Measurements from ENCODE around the gene FBL. TPM values are rescaled to one million over a fixed set of nuclear protein-coding genes. Genes with fewer than 3 reads are reported as not detected.
"Not testable (repeated sequence)": the region's sequence is repeated elsewhere in the genome, so short reads cannot be mapped to it uniquely, and the experiment has no call there.

Gene FBL
- total RNA-seq, 2 donors from 2014 or later = 52.7 to 103 TPM

DNA sequence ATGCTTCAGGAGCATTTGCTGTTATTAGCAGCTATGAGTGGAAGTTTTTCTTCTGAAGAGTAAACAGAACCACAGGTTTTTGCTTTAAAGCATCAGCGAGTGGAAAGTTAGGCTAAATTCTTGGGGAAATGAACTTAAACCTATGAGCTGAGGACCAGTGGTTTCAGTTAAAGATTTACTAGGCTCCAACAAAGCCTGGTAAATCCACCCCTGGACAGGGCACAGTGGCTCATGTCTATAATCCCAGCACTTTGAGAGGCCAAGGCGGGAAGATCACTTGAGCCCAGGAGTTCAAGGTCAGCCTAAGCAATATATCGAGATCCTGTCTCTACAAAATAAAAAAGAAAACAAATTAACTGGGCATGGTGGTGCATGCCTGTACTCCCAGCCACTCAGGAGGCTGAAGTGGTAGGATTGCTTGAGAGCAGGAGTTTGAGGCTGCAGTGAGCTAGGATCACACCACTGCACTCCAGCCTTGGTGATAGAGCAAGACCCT lies 41.3 kb upstream of the FBL start:
- not testable (repeated sequence) for ATAC-seq (ENCODE audit: insufficient number of reproducible peaks, low FRiP score, low read depth); H3K27me3 ChIP-seq (replicated peaks; ENCODE audit: insufficient read depth); DNase-seq (ENCODE audit: low spot score); H3K9me3 ChIP-seq; H3K4me1 ChIP-seq (ENCODE audit: control insufficient read depth in 1 of 2, low read depth in 2 of 2); H3K27ac ChIP-seq; H3K36me3 ChIP-seq; H3K4me3 ChIP-seq

DNA sequence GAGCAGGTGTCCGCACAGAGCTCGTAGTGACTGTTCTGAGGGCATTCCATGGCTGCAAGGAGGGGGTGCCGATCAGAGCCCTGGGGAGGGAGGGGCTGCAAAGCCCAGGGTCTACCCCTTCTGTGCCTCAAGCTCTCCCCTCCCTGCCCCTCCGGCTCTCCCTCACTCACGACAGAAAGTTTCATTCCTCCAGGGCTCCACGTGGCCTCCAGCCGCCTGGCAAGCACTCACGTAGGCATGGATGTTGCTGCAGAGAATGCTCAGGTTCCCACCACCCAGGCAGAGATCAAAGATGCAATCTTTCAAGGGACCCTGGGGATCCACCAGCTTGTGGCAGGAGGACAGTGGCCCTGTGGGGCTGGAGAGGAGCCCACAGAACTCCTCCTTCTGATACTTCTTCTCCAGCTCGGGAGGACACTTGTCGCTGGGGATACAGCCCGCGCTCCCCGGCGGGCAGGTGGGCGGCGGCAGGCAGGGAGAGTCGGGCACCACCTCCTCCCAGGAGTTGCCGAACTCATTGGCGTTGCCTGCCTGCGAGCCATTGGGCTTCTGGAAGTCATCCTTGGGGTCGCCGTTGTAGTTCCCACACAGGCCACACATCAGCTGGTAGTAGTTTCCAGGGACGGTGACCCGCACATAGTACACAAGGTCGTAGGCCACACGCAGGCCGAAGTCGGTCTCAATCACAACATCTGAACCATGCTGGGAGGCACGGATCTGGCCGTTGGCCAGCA lies 39.8 kb upstream of the FBL start:
- not testable (repeated sequence) for H3K27me3 ChIP-seq (replicated peaks; ENCODE audit: insufficient read depth); DNase-seq (ENCODE audit: low spot score); H3K9me3 ChIP-seq; H3K36me3 ChIP-seq; ATAC-seq (ENCODE audit: insufficient number of reproducible peaks, low FRiP score, low read depth); H3K4me3 ChIP-seq; H3K4me1 ChIP-seq (ENCODE audit: control insufficient read depth in 1 of 2, low read depth in 2 of 2); H3K27ac ChIP-seq

DNA sequence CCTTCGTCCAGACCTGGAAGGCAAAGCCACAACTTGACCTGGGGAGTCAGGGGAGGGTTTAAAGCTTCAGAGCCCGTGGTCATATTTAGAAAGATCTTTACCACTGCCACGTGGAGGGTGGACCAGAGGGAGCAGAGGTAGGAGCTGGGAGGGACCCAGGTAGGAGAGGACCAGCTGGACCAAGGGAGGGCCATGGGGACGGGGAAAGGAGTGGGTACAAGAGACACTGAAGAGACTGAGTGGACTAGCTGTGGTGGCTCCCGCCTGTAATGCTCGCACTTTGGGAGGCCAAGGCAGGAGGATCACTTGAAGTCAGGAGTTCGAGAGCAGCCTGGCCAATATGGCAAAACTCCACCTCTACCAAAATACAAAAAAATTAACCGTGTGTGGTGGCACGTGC lies 38.5 kb upstream of the FBL start:
- not testable (repeated sequence) for ATAC-seq (ENCODE audit: insufficient number of reproducible peaks, low FRiP score, low read depth)

DNA sequence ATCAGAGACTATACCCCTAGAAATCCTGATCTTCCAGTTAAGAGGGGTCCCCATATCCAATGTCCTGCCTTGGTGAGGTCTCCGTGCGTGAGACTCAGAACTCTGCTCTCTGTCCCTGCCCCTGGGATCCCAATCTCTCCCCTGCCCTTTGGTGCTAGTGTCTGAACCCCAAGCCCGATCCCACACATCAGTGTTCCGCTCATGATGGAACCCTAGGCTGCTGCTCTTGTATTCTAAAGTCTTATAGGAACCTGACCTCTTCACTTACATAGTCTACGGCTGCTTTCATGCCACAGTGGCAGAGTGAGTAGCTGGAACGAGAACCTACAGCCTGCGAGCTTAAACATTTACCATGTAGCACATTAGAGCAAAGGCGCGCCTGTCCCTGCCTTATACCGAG lies 36.5 kb upstream of the FBL start:
- not testable (repeated sequence) for DNase-seq (ENCODE audit: low spot score); H3K9me3 ChIP-seq; H3K4me3 ChIP-seq; H3K27ac ChIP-seq; ATAC-seq (ENCODE audit: insufficient number of reproducible peaks, low FRiP score, low read depth); H3K4me1 ChIP-seq (ENCODE audit: control insufficient read depth in 1 of 2, low read depth in 2 of 2); H3K36me3 ChIP-seq; H3K27me3 ChIP-seq (replicated peaks; ENCODE audit: insufficient read depth)

More for the DNA sequence above, 38.5 kb upstream of the FBL start:
- not testable (repeated sequence) for H3K27me3 ChIP-seq (replicated peaks; ENCODE audit: insufficient read depth); H3K9me3 ChIP-seq; H3K27ac ChIP-seq; H3K4me3 ChIP-seq; H3K4me1 ChIP-seq (ENCODE audit: control insufficient read depth in 1 of 2, low read depth in 2 of 2); DNase-seq (ENCODE audit: low spot score); H3K36me3 ChIP-seq

GRCh38 chr19:39881495-39882110 lies 35.4 kb upstream of the FBL start:
- not testable (repeated sequence) for H3K4me1 ChIP-seq (ENCODE audit: control insufficient read depth in 1 of 2, low read depth in 2 of 2); H3K27ac ChIP-seq; H3K36me3 ChIP-seq; ATAC-seq (ENCODE audit: insufficient number of reproducible peaks, low FRiP score, low read depth); H3K9me3 ChIP-seq; H3K4me3 ChIP-seq; DNase-seq (ENCODE audit: low spot score); H3K27me3 ChIP-seq (replicated peaks; ENCODE audit: insufficient read depth)

DNA sequence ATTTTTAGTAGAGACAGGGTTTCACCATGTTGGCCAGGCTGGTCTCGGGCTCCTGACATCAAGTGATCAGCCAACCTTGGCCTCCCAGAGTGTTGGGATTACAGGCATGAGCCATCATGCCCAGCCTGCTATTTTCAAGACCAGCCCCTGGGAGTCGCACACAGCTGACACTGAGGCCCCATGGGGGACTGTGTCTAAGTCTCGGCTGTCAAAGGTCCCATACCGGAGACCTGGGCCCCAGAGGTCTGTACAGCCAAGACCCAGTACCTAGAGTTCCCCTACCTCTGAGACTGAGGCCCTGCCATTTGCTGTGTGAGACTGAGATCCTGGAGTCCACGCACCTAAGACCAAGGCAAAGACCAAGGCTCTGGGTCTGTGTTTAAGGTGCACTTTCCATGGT lies 34.1 kb upstream of the FBL start:
- not testable (repeated sequence) for H3K27me3 ChIP-seq (replicated peaks; ENCODE audit: insufficient read depth)

DNA sequence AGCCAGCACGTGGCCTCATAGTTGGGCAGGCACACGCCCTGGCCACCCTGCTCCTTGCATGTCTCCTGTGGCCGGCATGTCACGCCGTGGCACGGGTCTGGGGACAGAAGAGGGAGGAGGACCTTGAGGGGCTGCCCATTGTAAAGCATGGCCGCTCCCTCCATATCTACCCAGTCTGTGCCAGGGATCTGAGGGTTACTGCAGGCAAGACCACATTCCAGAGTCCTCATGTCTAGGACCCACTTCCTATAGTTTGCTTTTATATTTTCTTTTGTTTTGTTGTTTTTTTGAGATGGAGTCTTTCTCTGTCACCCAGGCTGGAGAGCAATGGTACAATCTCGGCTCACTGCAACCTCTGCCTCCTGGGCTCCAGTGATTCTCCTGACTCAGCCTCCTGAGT lies 33.6 kb upstream of the FBL start:
- H3K4me3 ChIP-seq; H3K36me3 ChIP-seq; H3K9me3 ChIP-seq; DNase-seq (ENCODE audit: low spot score); H3K27me3 ChIP-seq (replicated peaks; ENCODE audit: insufficient read depth); ATAC-seq (ENCODE audit: insufficient number of reproducible peaks, low FRiP score, low read depth); H3K4me1 ChIP-seq (ENCODE audit: control insufficient read depth in 1 of 2, low read depth in 2 of 2); H3K27ac ChIP-seq: not testable (repeated sequence)

More for the DNA sequence above, 34.1 kb upstream of the FBL start:
- H3K4me3 ChIP-seq; H3K27ac ChIP-seq; DNase-seq (ENCODE audit: low spot score); H3K9me3 ChIP-seq; ATAC-seq (ENCODE audit: insufficient number of reproducible peaks, low FRiP score, low read depth); H3K4me1 ChIP-seq (ENCODE audit: control insufficient read depth in 1 of 2, low read depth in 2 of 2); H3K36me3 ChIP-seq: not testable (repeated sequence)

- not testable (repeated sequence) for ATAC-seq (ENCODE audit: insufficient number of reproducible peaks, low FRiP score, low read depth); H3K4me3 ChIP-seq; H3K36me3 ChIP-seq; H3K27ac ChIP-seq; H3K27me3 ChIP-seq (replicated peaks; ENCODE audit: insufficient read depth); DNase-seq (ENCODE audit: low spot score); H3K9me3 ChIP-seq; H3K4me1 ChIP-seq (ENCODE audit: control insufficient read depth in 1 of 2, low read depth in 2 of 2)
These were observed 32.7 kb upstream of the FBL start for GRCh38 chr19:39878866-39879265.

DNA sequence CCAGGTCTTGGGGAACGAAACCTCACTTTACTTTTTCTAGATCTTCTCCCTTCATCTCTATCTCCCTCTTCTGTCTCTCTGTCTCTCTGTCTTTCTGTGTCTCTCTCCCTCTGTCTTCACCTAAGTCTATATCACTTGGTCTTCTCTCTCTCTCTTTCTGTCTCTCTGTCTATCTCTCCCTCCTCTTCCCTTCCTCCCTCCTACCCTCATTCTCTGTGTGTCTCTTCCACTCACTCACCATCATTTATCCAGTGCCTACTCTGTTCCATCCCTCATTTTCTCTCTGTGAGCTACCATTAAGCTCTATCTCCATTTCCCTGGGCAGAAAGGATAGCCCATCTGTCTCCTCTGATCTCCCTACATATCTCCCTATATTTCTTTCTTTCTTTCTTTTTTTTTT lies 32.2 kb upstream of the FBL start:
- Histone ChIP-seq H3K4me1 (ENCODE audit: control insufficient read depth in 1 of 2, low read depth in 2 of 2) (no peaks in the 10 kb centered on the region), H3K4me3 (no peak overlapping the region), H3K9me3 (no peaks in the 10 kb centered on the region), H3K36me3 (no peaks in the 10 kb centered on the region), H3K27ac (no peak overlapping the region), H3K27me3 (replicated peaks; ENCODE audit: insufficient read depth) (no peaks in the 10 kb centered on the region)
- ATAC-seq (ENCODE audit: insufficient number of reproducible peaks, low FRiP score, low read depth) (no peak), DNase-seq (ENCODE audit: low spot score) (no peak)
- no peak for TF ChIP-seq CTCF (IDR thresholded peaks at IDR 0.05)

DNA sequence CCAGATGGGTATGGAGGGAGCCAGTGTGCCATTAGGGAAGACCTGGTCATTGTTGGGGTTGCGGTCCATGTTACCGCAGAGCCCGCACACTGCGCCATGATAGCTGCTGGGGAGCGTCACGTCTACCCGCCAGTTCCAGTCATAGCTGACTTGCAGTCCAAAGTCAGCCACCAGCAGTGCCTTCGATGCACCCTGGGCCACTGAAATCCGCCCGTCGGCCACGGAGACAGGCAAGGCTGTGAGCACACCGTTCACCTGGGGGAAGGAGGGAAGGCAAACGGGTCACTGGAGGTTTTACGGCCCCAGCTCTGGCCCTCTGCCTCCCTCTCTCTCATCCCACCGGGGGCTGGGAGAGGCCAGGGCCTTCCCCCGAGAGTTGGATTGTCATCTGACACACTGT lies 31.8 kb upstream of the FBL start:
- not testable (repeated sequence) for H3K36me3 ChIP-seq; DNase-seq (ENCODE audit: low spot score); ATAC-seq (ENCODE audit: insufficient number of reproducible peaks, low FRiP score, low read depth); H3K9me3 ChIP-seq; H3K4me1 ChIP-seq (ENCODE audit: control insufficient read depth in 1 of 2, low read depth in 2 of 2); H3K27me3 ChIP-seq (replicated peaks; ENCODE audit: insufficient read depth); H3K27ac ChIP-seq; H3K4me3 ChIP-seq

DNA sequence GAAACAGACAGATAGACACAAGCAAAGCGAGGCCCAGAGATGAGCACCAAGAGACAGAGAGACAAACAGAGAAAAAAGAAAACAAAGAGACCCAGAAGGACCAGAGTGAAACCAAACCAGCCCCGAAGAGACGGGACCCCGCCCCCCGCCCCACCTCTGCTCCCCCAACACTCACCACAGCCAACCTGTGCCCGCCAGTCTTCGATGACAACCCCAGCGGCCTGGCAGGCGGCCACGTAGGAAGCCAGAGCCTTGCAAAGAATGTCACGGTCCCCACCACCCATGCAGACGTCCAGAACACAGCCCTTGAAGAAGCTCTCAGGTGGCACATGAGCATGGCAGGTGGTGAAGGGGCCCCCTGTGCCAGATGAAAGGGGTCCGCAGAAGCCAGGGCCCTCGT lies 31.3 kb upstream of the FBL start:
- not testable (repeated sequence) for H3K9me3 ChIP-seq; DNase-seq (ENCODE audit: low spot score); H3K4me1 ChIP-seq (ENCODE audit: control insufficient read depth in 1 of 2, low read depth in 2 of 2); H3K36me3 ChIP-seq; ATAC-seq (ENCODE audit: insufficient number of reproducible peaks, low FRiP score, low read depth); H3K27ac ChIP-seq; H3K27me3 ChIP-seq (replicated peaks; ENCODE audit: insufficient read depth); H3K4me3 ChIP-seq

GRCh38 chr19:39876486-39876885 lies 30.3 kb upstream of the FBL start:
- H3K4me3 ChIP-seq; H3K36me3 ChIP-seq; H3K27ac ChIP-seq; H3K4me1 ChIP-seq (ENCODE audit: control insufficient read depth in 1 of 2, low read depth in 2 of 2); H3K9me3 ChIP-seq; DNase-seq (ENCODE audit: low spot score); H3K27me3 ChIP-seq (replicated peaks; ENCODE audit: insufficient read depth); ATAC-seq (ENCODE audit: insufficient number of reproducible peaks, low FRiP score, low read depth): not testable (repeated sequence)
